MM.1S (cell line): Measurements from ENCODE around the gene CEP104.

Experiments used
- DNase-seq: peaks from one replicate; pipeline ENCODE4 v3.0.0-alpha.2; 2015
- H2AFZ ChIP-seq: fragments of 300-600 bp; sonication (generic); 2 replicates; pipeline ENCODE4 v1.6.0; 2016; ENCODE audit warnings: antibody characterized with exemption, low read length
- H3F3A ChIP-seq: fragments of 300-600 bp; sonication (generic); 2 replicates; pipeline ENCODE4 v1.6.1; 2016; ENCODE audit warnings: mild to moderate bottlenecking, antibody characterized with exemption, low read length, moderate library complexity, mixed read lengths; ENCODE audit not compliant: insufficient read depth
- H3K27ac ChIP-seq: fragments of 300-600 bp; sonication (generic); 2 replicates; pipeline ENCODE4 v1.5.1; 2016; ENCODE audit warnings: mild to moderate bottlenecking, low read length
- H3K27me3 ChIP-seq: fragments of 300-600 bp; sonication (generic); replicated peaks from 2 replicates; pipeline ENCODE4 v1.6.0; 2016; ENCODE audit warnings: low read length; ENCODE audit not compliant: insufficient read depth
- H3K36me3 ChIP-seq: fragments of 300-600 bp; sonication (generic); replicated peaks from 2 replicates; pipeline ENCODE4 v1.6.1; 2016; ENCODE audit warnings: mild to moderate bottlenecking, low read length, mixed read lengths; ENCODE audit not compliant: insufficient read depth
- H3K4me1 ChIP-seq: fragments of 300-600 bp; sonication (generic); 2 replicates; pipeline ENCODE4 v1.6.1; 2016; ENCODE audit warnings: low read length, mixed read lengths
- H3K4me2 ChIP-seq: fragments of 300-600 bp; sonication (generic); 2 replicates; pipeline ENCODE4 v1.6.0; 2016; ENCODE audit warnings: low read depth, low read length
- H3K4me3 ChIP-seq: fragments of 300-600 bp; sonication (generic); 2 replicates; pipeline ENCODE4 v1.5.1; 2016; ENCODE audit warnings: low read length, mixed read lengths
- H3K79me2 ChIP-seq: fragments of 300-600 bp; sonication (generic); 2 replicates; pipeline ENCODE4 v1.6.1; 2016; ENCODE audit warnings: mixed run types, low read length, mixed read lengths
- H3K9ac ChIP-seq: fragments of 300-600 bp; sonication (generic); 2 replicates; pipeline ENCODE4 v1.6.1; 2016; ENCODE audit warnings: low read length, mixed read lengths
- H3K9me2 ChIP-seq: fragments of 300-600 bp; sonication (generic); replicated peaks from 2 replicates; pipeline ENCODE4 v1.6.1; 2016; ENCODE audit warnings: mild to moderate bottlenecking, low read length, mixed read lengths; ENCODE audit not compliant: insufficient read depth
- H3K9me3 ChIP-seq: fragments of 300-600 bp; sonication (generic); replicated peaks from 2 replicates; pipeline ENCODE4 v1.6.1; 2016; ENCODE audit warnings: mild to moderate bottlenecking, low read length, mixed read lengths; ENCODE audit not compliant: insufficient read depth
- H4K20me1 ChIP-seq: fragments of 300-600 bp; sonication (generic); 2 replicates; pipeline ENCODE4 v1.6.1; 2016; ENCODE audit warnings: mild to moderate bottlenecking, low read length, moderate library complexity, mixed read lengths; ENCODE audit not compliant: insufficient read depth
- CTCF ChIP-seq: fragments of 300-600 bp; sonication (generic); IDR thresholded peaks from 2 replicates; pipeline ENCODE4 v1.5.1; 2016; ENCODE audit warnings: antibody characterized with exemption, low read length, mixed read lengths
- EZH2 ChIP-seq: fragments of 300-600 bp; sonication (generic); optimal IDR thresholded peaks from 2 replicates; pipeline ENCODE3; 2017; ENCODE audit warnings: low read depth, mild to moderate bottlenecking, antibody characterized with exemption, low read length, mixed read lengths
- EZH2phosphoT487 ChIP-seq: fragments of 300-600 bp; sonication (generic); IDR thresholded peaks from 2 replicates; pipeline ENCODE4 v1.6.1; 2018; ENCODE audit warnings: antibody characterized with exemption, low read length

Gene CEP104

GRCh38 chr1:3817138-3817740, 39.8 kb downstream of the CEP104 start:
- no peak for DNase-seq

DNA sequence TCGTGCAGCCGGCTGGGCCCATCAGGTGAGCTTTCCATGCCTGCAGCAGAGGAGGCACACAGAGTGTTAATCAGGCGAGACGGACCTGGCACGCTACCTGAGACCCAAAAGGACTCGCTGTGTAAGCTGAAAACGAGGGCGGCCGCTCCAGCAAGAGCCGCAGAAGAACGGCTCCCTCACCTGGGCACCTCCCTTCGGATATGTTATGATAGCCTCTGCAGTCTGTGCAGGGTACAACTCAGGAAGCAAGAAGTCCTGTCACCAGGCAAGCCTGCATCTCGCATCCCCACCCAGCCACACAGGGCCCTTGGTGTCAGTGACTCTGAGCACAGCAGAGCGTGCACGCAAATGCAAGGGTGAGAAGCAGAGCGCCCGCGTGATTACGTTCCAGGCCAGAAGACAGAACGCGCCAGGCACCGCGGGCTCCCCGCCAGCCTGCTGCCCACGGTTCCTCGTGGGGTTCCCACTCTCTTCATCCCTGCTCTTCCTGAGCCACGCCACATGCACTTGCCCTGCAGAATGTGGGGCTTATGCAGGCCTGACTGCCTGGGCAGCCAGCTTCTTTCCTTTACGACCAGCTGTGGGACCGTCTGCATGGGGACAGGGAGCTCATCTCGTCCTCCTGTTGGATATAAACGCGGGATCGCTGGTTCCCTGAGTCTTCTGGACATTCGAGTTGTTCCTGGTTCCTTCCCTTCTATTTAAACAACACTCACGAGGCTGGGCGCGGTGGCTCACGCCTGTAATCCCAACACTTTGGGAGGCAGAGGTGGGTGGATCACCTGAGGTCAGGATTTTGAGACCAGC, 40.5 kb downstream of the CEP104 start:
- H3K4me3 ChIP-seq: no peak overlapping the region
- no peaks in the 10 kb centered on the region for H3K9me3 ChIP-seq
- no peak overlapping the region for H3K9ac ChIP-seq
- no peaks in the 10 kb centered on the region for H3K9me2 ChIP-seq
- no peaks in the 10 kb centered on the region for H3F3A ChIP-seq
- H3K4me2 ChIP-seq: no peak overlapping the region
- H3K4me1 ChIP-seq: no peaks in the 10 kb centered on the region
- H3K79me2 ChIP-seq: no peaks in the 10 kb centered on the region
- no peak overlapping the region for H2AFZ ChIP-seq
- no peaks in the 10 kb centered on the region for H3K27me3 ChIP-seq
- no peak overlapping the region for H3K27ac ChIP-seq
- H4K20me1 ChIP-seq: no peaks in the 10 kb centered on the region
- DNase-seq: no peak
- no peaks in the 10 kb centered on the region for H3K36me3 ChIP-seq
- TF ChIP-seq CTCF (no peak), EZH2 (no peak), EZH2phosphoT487 (no peak)

More at GRCh38 chr1:3817138-3817740, 39.8 kb downstream of the CEP104 start:
- no peaks in the 10 kb centered on the region for H3K27me3 ChIP-seq
- no peaks in the 10 kb centered on the region for H3K9me2 ChIP-seq
- H3K4me2 ChIP-seq: no peak overlapping the region
- no peaks in the 10 kb centered on the region for H3K36me3 ChIP-seq
- H3K4me3 ChIP-seq: no peak overlapping the region
- H3K9me3 ChIP-seq: no peaks in the 10 kb centered on the region
- H3K27ac ChIP-seq: no peak overlapping the region
- no peaks in the 10 kb centered on the region for H3K4me1 ChIP-seq
- TF ChIP-seq EZH2phosphoT487: no peak
- no peak for TF ChIP-seq EZH2
- no peak for TF ChIP-seq CTCF
- H2AFZ ChIP-seq: no peak overlapping the region
- H3K79me2 ChIP-seq: no peaks in the 10 kb centered on the region
- no peaks in the 10 kb centered on the region for H4K20me1 ChIP-seq
- H3K9ac ChIP-seq: no peak overlapping the region
- H3F3A ChIP-seq: no peaks in the 10 kb centered on the region

DNA sequence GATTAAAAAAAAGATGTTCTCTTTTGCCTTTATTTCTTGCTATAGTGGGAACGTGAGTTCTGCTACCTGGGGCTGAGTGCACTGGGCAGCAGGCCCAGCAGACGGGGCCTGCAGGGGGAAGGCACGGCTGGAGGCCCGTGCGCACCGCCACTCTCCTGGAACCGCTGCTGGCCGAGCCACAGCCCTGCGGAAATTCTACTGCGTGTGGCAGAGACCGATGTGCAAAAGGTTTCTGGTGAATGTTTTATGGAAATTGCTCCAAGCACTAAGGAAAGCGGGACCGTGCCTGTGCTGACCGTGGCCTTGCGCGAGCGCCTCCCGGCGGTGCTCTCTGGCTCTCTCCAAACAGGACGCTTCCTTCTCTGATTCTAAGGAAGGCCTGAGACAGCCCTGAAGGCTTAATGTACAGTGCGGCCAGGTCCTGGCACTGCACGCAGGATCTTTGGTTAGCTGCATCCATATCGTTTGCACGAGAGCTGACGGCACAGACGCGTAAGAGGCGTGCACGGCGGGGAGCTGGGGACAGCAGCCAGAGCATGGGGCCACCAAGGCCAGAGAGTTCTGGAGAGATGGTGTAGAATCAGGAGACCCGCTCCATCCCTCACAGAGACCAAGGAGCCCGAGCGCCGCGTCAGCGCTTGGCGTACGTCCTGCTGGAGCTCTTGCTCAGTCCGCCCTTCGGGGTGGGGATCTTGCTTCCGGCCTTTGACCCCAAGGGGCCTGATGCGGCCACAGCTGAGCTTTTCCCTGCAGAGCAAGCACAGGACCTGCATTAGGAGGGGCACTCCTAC, 42.0 kb downstream of the CEP104 start:
- TF ChIP-seq EZH2 (no peak), CTCF (no peak), EZH2phosphoT487 (no peak)
- Histone ChIP-seq H4K20me1 (no peaks in the 10 kb centered on the region), H3F3A (no peaks in the 10 kb centered on the region), H3K27ac (no peak overlapping the region), H3K4me1 (no peaks in the 10 kb centered on the region), H3K27me3 (no peaks in the 10 kb centered on the region), H3K79me2 (no peaks in the 10 kb centered on the region), H3K9me2 (no peaks in the 10 kb centered on the region), H2AFZ (no peak overlapping the region), H3K4me3 (no peak overlapping the region), H3K4me2 (no peak overlapping the region), H3K9me3 (no peaks in the 10 kb centered on the region), H3K9ac (no peak overlapping the region), H3K36me3 (no peaks in the 10 kb centered on the region)
- no peak for DNase-seq
